ENCODE measurements around the gene SLC8A1.

SLC8A1 gene

DNA sequence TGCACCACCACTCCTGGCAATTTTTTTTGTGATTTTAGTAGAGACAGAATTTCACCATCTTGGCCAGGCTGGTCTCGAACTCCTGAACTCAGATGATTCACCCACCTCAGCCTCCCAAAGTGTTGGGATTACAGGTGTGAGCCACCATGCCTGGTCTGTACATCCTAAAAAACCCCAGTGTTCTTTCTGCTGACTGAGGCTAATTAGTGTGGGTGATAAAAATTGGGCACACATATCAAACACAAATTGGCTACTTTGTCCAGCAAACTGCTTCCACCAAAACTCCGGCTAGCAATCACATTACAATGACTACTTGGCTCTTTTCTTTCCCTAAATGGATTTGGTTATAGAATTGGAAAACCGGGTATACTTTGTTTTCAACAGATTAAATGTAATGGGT, 153.9 kb downstream of the SLC8A1 start:
- no peak for TF ChIP-seq POLR2AphosphoS5 (IDR thresholded peaks at IDR 0.05; ENCODE audit: low read depth)
- TF ChIP-seq, protein P1, sequence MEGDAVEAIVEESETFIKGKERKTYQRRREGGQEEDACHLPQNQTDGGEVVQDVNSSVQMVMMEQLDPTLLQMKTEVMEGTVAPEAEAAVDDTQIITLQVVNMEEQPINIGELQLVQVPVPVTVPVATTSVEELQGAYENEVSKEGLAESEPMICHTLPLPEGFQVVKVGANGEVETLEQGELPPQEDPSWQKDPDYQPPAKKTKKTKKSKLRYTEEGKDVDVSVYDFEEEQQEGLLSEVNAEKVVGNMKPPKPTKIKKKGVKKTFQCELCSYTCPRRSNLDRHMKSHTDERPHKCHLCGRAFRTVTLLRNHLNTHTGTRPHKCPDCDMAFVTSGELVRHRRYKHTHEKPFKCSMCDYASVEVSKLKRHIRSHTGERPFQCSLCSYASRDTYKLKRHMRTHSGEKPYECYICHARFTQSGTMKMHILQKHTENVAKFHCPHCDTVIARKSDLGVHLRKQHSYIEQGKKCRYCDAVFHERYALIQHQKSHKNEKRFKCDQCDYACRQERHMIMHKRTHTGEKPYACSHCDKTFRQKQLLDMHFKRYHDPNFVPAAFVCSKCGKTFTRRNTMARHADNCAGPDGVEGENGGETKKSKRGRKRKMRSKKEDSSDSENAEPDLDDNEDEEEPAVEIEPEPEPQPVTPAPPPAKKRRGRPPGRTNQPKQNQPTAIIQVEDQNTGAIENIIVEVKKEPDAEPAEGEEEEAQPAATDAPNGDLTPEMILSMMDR (IDR thresholded peaks at IDR 0.05; ENCODE audit: insufficient read depth, low read length), result no peak
- TF ChIP-seq, protein P2, sequence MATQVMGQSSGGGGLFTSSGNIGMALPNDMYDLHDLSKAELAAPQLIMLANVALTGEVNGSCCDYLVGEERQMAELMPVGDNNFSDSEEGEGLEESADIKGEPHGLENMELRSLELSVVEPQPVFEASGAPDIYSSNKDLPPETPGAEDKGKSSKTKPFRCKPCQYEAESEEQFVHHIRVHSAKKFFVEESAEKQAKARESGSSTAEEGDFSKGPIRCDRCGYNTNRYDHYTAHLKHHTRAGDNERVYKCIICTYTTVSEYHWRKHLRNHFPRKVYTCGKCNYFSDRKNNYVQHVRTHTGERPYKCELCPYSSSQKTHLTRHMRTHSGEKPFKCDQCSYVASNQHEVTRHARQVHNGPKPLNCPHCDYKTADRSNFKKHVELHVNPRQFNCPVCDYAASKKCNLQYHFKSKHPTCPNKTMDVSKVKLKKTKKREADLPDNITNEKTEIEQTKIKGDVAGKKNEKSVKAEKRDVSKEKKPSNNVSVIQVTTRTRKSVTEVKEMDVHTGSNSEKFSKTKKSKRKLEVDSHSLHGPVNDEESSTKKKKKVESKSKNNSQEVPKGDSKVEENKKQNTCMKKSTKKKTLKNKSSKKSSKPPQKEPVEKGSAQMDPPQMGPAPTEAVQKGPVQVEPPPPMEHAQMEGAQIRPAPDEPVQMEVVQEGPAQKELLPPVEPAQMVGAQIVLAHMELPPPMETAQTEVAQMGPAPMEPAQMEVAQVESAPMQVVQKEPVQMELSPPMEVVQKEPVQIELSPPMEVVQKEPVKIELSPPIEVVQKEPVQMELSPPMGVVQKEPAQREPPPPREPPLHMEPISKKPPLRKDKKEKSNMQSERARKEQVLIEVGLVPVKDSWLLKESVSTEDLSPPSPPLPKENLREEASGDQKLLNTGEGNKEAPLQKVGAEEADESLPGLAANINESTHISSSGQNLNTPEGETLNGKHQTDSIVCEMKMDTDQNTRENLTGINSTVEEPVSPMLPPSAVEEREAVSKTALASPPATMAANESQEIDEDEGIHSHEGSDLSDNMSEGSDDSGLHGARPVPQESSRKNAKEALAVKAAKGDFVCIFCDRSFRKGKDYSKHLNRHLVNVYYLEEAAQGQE (IDR thresholded peaks at IDR 0.05; ENCODE audit: insufficient replicate concordance, low read depth), result no peak
- TF ChIP-seq GABPA (IDR thresholded peaks at IDR 0.05; ENCODE audit: low read depth), result no peak
- TF ChIP-seq SPI1 (IDR thresholded peaks at IDR 0.05; ENCODE audit: borderline replicate concordance, low read depth), result no peak
- no peak overlapping the region for H3K27ac ChIP-seq (replicated peaks)
- DNase-seq (ENCODE audit: low read depth in 1 of 2, low spot score in 1 of 2), result no peak
- no peaks in the 10 kb centered on the region for H3K27me3 ChIP-seq (ENCODE audit: insufficient read depth, poor library complexity, severe bottlenecking)
- no peak overlapping the region for H3K4me3 ChIP-seq (replicated peaks; ENCODE audit: insufficient read depth, low read length)

DNA sequence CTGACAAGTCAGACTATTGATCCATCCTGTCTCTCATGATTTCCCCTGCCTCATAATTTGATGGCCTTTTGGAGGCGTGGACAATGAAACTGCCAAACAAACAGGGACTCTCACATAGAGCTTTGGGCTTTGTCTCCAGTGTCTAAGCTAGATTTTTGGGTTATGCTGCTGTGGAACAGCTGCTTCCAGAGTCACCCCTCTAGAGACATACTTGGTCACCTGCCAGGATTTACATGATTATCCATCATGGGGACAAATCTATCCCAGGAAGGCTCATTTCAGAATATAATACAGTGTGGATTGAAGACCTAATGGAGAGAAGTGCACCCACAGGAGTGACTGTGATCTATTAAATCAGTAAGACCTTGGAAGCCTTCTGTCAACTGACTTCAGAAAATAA, 159.6 kb downstream of the SLC8A1 start:
- TF ChIP-seq GABPA (IDR thresholded peaks at IDR 0.05; ENCODE audit: low read depth), result no peak
- Histone ChIP-seq H3K27me3 (ENCODE audit: insufficient read depth, poor library complexity, severe bottlenecking) (no peaks in the 10 kb centered on the region), H3K27ac (replicated peaks) (no peak overlapping the region), H3K4me3 (replicated peaks; ENCODE audit: insufficient read depth, low read length) (no peak overlapping the region)
- DNase-seq (ENCODE audit: low read depth in 1 of 2, low spot score in 1 of 2), result no peak

DNA sequence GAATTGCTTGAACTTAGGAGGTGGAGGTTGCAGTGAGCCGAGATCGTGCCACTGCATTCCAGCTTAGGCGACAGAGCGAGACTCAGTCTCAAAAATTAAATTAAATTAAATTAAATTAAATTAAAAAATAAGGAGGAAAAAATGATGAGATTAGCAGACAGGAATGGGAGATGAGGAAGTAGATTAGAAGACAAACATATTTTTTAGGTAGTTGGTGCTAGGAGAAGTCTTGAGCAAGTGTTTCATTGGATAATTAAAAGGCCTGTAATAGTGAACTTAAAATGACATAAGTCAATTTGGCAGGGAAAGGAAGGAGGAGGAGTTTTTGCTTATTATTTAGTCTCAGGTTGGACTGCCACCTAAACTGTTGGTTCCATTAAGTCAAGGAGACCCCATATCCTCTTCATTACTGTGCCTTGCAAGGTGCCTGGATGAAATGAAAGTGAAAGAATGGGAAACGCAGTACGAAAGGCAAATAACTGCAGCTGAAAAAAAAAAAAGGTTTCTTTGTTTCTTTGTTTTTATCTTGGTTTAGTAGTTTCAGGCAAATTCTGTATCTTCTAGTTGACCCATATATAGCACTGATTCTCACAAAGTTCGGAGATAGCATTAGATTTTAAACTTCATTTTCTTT, 162.0 kb downstream of the SLC8A1 start:
- no peak for DNase-seq (ENCODE audit: low read depth in 1 of 2, low spot score in 1 of 2)
- Histone ChIP-seq H3K27ac (replicated peaks) (no peak overlapping the region), H3K4me3 (replicated peaks; ENCODE audit: insufficient read depth, low read length) (no peak overlapping the region), H3K27me3 (ENCODE audit: insufficient read depth, poor library complexity, severe bottlenecking) (no peaks in the 10 kb centered on the region)
- TF ChIP-seq SPI1 (IDR thresholded peaks at IDR 0.05; ENCODE audit: borderline replicate concordance, low read depth), result no peak
- TF ChIP-seq, protein P1 (IDR thresholded peaks at IDR 0.05; ENCODE audit: insufficient read depth, low read length), result no peak
- TF ChIP-seq, protein P2 (IDR thresholded peaks at IDR 0.05; ENCODE audit: insufficient replicate concordance, low read depth), result no peak

DNA sequence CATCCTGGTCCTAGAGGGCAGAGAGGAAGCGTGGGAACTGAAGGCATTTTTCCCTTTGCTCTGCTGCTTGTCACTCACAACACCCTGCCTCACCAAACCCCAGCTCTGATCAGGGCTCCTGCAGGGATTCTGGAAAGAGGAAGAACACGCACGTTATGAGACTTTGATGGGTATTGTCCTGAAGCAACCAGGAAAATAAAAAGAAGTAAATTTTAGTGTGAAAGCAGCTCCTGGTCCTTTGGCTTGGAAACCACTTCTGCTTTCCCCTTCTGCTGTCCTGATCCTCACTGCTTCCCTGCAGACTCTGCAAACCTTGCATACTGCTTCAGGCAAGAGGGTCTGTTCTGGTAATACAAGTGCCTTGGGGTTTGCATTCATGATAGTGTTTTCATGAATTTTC, 164.1 kb downstream of the SLC8A1 start:
- H3K27ac ChIP-seq (replicated peaks), result no peak overlapping the region
- H3K27me3 ChIP-seq (ENCODE audit: insufficient read depth, poor library complexity, severe bottlenecking), result no peaks in the 10 kb centered on the region
- no peak for TF ChIP-seq POLR2AphosphoS5 (IDR thresholded peaks at IDR 0.05; ENCODE audit: low read depth)
- no peak for TF ChIP-seq GABPA (IDR thresholded peaks at IDR 0.05; ENCODE audit: low read depth)
- TF ChIP-seq, protein P2 (IDR thresholded peaks at IDR 0.05; ENCODE audit: insufficient replicate concordance, low read depth), result peak; percentile 50
- TF ChIP-seq SPI1 (IDR thresholded peaks at IDR 0.05; ENCODE audit: borderline replicate concordance, low read depth), result peak; percentile 91
- DNase-seq (ENCODE audit: low read depth in 1 of 2, low spot score in 1 of 2), result peak in 1 of 2 experiments; percentile 49
- H3K4me3 ChIP-seq (replicated peaks; ENCODE audit: insufficient read depth, low read length), result no peak overlapping the region

Data from HL-60 (cell line).